Measurements from ENCODE around the gene FOXA2. TPM values are rescaled to one million over a fixed set of nuclear protein-coding genes. Genes with fewer than 3 reads are reported as not detected.

Gene FOXA2
- total and polyA plus RNA-seq, 9 of the 15 experiments (the other 6 are each of a cell fraction or from before 2014, with no cell fraction given), result 0.10 to 1.0 (median 0.25) TPM

DNA sequence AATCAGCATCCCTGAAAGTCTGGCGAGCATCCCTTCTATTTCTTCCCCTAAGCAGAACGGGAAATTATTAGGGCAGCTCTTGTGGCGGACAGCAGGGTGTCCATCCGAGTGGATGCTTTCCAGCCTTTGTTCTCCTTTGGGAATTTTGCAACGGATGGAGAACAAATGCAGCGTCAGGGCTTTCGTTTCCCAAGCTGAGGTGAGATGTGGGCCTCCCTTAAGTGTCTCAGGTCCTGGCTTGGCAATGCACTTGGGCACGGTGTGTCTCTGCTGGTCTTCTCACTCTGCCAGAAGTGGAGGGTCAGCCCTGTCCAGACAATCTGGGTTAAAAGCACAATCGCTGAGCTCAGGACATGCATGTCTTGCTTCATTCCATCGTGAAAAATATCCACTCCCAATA is 43.5 kb downstream of the FOXA2 start (continued):
- TF ChIP-seq, protein P1, sequence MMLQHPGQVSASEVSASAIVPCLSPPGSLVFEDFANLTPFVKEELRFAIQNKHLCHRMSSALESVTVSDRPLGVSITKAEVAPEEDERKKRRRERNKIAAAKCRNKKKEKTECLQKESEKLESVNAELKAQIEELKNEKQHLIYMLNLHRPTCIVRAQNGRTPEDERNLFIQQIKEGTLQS (IDR thresholded peaks at IDR 0.05), result no peak
- TF ChIP-seq, protein P1 (CRISPR knock-in tag; conservative IDR thresholded peaks at IDR 0.05), result no peak
- TF ChIP-seq KDM4B (IDR thresholded peaks at IDR 0.05; ENCODE audit: borderline replicate concordance in 2 of 2, low read depth in 1 of 2), result no peak
- no peak for TF ChIP-seq CBX1 (IDR thresholded peaks at IDR 0.05; ENCODE audit: low read depth)
- no peak for TF ChIP-seq TARDBP (IDR thresholded peaks at IDR 0.05)

DNA sequence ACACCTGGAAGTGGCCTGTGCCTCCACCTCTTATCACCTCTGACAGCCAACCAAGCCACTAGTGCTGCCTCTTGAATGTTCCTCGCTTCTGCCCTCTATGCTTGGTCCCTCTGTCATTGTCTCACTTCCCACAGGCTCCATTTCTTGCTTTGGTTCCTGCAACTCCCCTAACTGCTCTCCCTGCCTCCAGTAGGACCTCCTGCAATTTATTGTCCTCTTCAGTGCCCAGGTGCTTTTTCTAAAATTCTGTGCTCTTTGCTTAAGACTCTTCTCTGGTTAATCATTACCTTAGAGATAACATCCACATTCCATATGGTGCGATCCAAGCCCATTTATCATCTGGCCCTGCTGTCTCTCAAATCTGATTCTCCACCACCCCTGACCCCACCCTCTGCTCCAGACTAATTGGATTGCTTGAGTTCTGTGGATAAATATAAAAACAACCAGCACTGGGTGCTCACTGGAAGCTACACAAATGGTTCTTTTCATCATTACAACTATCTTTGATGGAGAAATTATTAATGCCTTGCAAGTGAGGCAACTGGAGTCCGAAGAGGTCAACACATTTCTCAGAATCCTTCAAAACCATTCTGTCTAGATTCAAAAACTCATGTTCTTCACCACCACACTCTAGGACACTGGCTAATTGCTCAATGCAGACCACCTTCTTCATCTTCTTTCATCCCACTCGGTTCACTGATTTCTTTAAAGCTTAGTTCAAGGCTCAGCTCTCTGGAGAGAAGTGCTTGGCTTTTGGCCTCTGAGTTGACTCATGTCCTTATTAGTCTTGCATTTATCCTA is 47.2 kb downstream of the FOXA2 start:
- H3K9me1 ChIP-seq (ENCODE audit: control insufficient read depth, insufficient read depth, low read length), result no peaks in the 10 kb centered on the region
- no peak overlapping the region for H3K27ac ChIP-seq (ENCODE audit: extremely low read depth, low read depth, low read length)
- no peak overlapping the region for H3K4me3 ChIP-seq
- in situ Hi-C loops (cut with MboI), result no loop called here
- H3K36me3 ChIP-seq (ENCODE audit: control insufficient read depth, insufficient read depth, low read length), result no peaks in the 10 kb centered on the region
- H3K27me3 ChIP-seq (ENCODE audit: control insufficient read depth in 2 of 2, insufficient read depth in 2 of 2, low read length in 2 of 2), result peaks cover 0 to 4% of the 10 kb centered on the region in 2 experiments; a peak in 1 of 5 replicates
- FAIRE-seq (no peak), DNase-seq (ENCODE audit: extremely low read depth in 1 of 4, low spot score in 3 of 4) (no peak), ATAC-seq (no peak)
- no peaks in the 10 kb centered on the region for H3K79me2 ChIP-seq (ENCODE audit: control insufficient read depth, insufficient read depth, low read length)
- ChIA-PET POLR2A (interaction anchor here (1.1 kb wide), 1 partner anchor 17 kb away, joined by 3 read pairs; no protein-coding TSS in a partner anchor), CTCF (ENCODE audit: low intra/inter-chr PET ratio) (no interaction called here)
- intact Hi-C loops (cut with micrococcal nuclease), result no loop called here
- TF ChIP-seq MCM7 (IDR thresholded peaks at IDR 0.05) (no peak), RBM14 (IDR thresholded peaks at IDR 0.05; ENCODE audit: borderline replicate concordance, insufficient read depth, low read depth, low read length) (no peak), ELF1 (tag; IDR thresholded peaks at IDR 0.05) (no peak), MTA3 (IDR thresholded peaks at IDR 0.05; ENCODE audit: borderline replicate concordance) (no peak), PURB (CRISPR knock-in tag; IDR thresholded peaks at IDR 0.05; ENCODE audit: low read depth) (no peak), KLF6 (CRISPR knock-in tag; IDR thresholded peaks at IDR 0.05; ENCODE audit: borderline replicate concordance) (no peak), HDAC6 (IDR thresholded peaks at IDR 0.05; ENCODE audit: low read depth, low read length) (no peak)
- TF ChIP-seq, protein P2, sequence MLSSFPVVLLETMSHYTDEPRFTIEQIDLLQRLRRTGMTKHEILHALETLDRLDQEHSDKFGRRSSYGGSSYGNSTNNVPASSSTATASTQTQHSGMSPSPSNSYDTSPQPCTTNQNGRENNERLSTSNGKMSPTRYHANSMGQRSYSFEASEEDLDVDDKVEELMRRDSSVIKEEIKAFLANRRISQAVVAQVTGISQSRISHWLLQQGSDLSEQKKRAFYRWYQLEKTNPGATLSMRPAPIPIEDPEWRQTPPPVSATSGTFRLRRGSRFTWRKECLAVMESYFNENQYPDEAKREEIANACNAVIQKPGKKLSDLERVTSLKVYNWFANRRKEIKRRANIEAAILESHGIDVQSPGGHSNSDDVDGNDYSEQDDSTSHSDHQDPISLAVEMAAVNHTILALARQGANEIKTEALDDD (IDR thresholded peaks at IDR 0.05), result no peak
- 6% methylated on average over 3 of the region's 4 CpGs for WGBS (ENCODE audit: insufficient coverage, low coverage, missing lambda C conversion rate)
- H3K9me3 ChIP-seq (replicated peaks; ENCODE audit: control insufficient read depth, insufficient read depth, low read depth, low read length), result no peaks in the 10 kb centered on the region
- no peak overlapping the region for H2AFZ ChIP-seq (ENCODE audit: low read depth, low read length)
- H3K4me1 ChIP-seq (replicated peaks in 1 of 2; ENCODE audit: control insufficient read depth in 2 of 2, insufficient read depth in 2 of 2, low read length in 2 of 2), result no peaks in the 10 kb centered on the region; a peak in 1 of 5 replicates
- BruUV-seq (replicated peaks), result no TSS peak
- no peaks in the 10 kb centered on the region for H4K20me1 ChIP-seq (replicated peaks; ENCODE audit: control insufficient read depth, insufficient read depth, low read length)
- H3K4me2 ChIP-seq (ENCODE audit: insufficient read depth, low read length), result no peak overlapping the region
- no peak overlapping the region for H3K9ac ChIP-seq (ENCODE audit: insufficient read depth in 1 of 2, low read depth in 2 of 2, low read length in 2 of 2)

Measured in K562 (cell line).